Muscle of leg (tissue), 11 donors: ENCODE measurements around the gene OSBP. TPM values are rescaled to one million over a fixed set of nuclear protein-coding genes. Genes with fewer than 3 reads are reported as not detected.

Experiments
- DNase-seq: peaks from one replicate; pipeline ENCODE4 v3.0.0; 2013
- H3K27ac ChIP-seq: one replicate; pipeline ENCODE4 v1.5.1; 2013; ENCODE audit warnings: mild to moderate bottlenecking, low read length, control low read depth
- H3K27me3 ChIP-seq: one replicate; pipeline ENCODE4 v1.6.1; 2013; ENCODE audit warnings: low read length; ENCODE audit not compliant: control insufficient read depth, insufficient read depth
- H3K36me3 ChIP-seq: one replicate; pipeline ENCODE4 v1.6.1; 2013; ENCODE audit warnings: low read length; ENCODE audit not compliant: control insufficient read depth, insufficient read depth
- H3K4me1 ChIP-seq: one replicate; pipeline ENCODE4 v1.6.1; 2013; ENCODE audit warnings: low read length; ENCODE audit not compliant: control insufficient read depth, insufficient read depth
- H3K4me3 ChIP-seq: one replicate; pipeline ENCODE4 v1.5.1; 2013; ENCODE audit warnings: low read length, control low read depth
- H3K9me3 ChIP-seq: replicated peaks from 2 replicates; pipeline ENCODE4 v1.6.1; 2013; ENCODE audit warnings: low read depth, low read length; ENCODE audit not compliant: control insufficient read depth
- WGBS: methylation state at CpG from one replicate; pipeline ENCODE4 v1.1.5; 2013; ENCODE audit warnings: missing lambda C conversion rate; ENCODE audit not compliant: insufficient coverage; 5-methylcytosine and 5-hydroxymethylcytosine counted together
- polyA plus RNA-seq, 8 donors: library from polyadenylated mRNA; unstranded; fragments of 120-200 nt; gene quantifications; one replicate each; pipeline versions ENCODE4 v1.2.1 to v1.2.3, GENCODE V29; 2013; ENCODE audit warnings: inconsistent platforms in 1 of 8, low replicate concordance in 1 of 8; ENCODE audit not compliant: insufficient read length in 8 of 8, insufficient read depth in 1 of 8
- total RNA-seq: library from RNA; stranded (reverse); fragments of 120-200 nt; gene quantifications from one replicate; pipeline ENCODE4 v1.2.4, GENCODE V29; 2013

Gene OSBP
- total and polyA plus RNA-seq, 9 donors = 32.6 to 60.3 (median 47.7) TPM

DNA sequence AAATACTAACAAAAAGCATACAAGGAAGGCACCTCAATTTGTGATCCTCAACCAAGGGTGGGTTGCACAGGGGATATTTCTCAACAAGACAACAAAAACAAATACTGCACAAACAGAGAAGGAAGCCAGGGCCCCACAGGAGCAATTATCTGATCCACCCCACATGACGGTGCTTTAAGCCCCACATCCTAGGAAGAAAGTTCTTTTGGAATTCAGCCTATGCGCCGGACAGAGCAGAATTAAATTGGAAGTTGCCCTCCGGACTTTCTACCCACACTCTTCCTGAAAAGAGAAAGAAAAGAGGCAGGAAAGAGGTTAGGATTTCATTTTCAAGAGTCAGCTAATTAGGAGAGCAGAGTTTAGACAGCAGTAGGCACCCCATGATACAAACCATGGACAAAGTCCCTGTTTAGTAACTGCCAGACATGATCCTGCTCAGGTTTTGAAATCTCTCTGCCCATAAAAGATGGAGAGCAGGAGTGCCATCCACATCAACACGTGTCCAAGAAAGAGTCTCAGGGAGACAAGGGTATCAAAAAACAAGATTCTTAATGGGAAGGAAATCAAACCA is 40.6 kb downstream of the OSBP start:
- no peaks in the 10 kb centered on the region for H3K9me3 ChIP-seq
- peaks cover 41% of the 10 kb centered on the region for H3K36me3 ChIP-seq
- DNase-seq = no peak
- no peak overlapping the region for H3K4me3 ChIP-seq
- H3K4me1 ChIP-seq = no peaks in the 10 kb centered on the region
- H3K27ac ChIP-seq = no peak overlapping the region
- H3K27me3 ChIP-seq = no peaks in the 10 kb centered on the region
- no CpG with 5 or more reads among the region's 5 CpGs for whole genome bisulfite sequencing

DNA sequence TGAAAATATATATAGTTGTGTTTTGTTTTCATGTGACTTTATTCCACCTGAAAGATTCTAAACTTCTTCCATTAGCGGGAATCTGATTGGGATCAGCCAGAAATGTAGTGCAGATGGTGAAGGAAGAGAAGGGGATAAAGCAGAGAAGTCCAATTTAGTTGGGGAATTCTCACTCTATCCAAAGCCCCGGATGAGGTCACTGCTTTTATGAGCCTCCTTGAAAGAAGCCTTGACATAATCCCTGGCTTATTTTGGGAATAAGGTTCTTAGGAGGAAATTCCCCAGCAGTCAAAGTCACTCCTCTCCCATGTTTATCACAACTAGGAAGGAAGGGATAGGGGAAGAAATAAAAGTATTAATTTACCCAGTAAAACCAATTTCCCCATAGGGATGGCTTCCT is 41.1 kb downstream of the OSBP start:
- H3K27me3 ChIP-seq = no peaks in the 10 kb centered on the region
- WGBS = no CpG with 5 or more reads among the region's 2 CpGs
- H3K27ac ChIP-seq = no peak overlapping the region
- no peaks in the 10 kb centered on the region for H3K4me1 ChIP-seq
- H3K9me3 ChIP-seq = no peaks in the 10 kb centered on the region
- DNase-seq = peak; percentile 70
- peaks cover 39% of the 10 kb centered on the region for H3K36me3 ChIP-seq
- H3K4me3 ChIP-seq = no peak overlapping the region

- Histone ChIP-seq H3K4me3 (no peak overlapping the region), H3K36me3 (peaks cover 30% of the 10 kb centered on the region), H3K4me1 (no peaks in the 10 kb centered on the region), H3K27me3 (no peaks in the 10 kb centered on the region), H3K27ac (no peak overlapping the region), H3K9me3 (no peaks in the 10 kb centered on the region)
- DNase-seq = no peak
- WGBS = 92% methylated on average over 2 of the region's 4 CpGs
Observed at GRCh38 chr11:59573216-59573615, 42.4 kb downstream of the OSBP start.

GRCh38 chr11:59572091-59572490 is 43.5 kb downstream of the OSBP start:
- no peak overlapping the region for H3K27ac ChIP-seq
- no peak overlapping the region for H3K4me3 ChIP-seq
- H3K4me1 ChIP-seq = no peaks in the 10 kb centered on the region
- no peaks in the 10 kb centered on the region for H3K9me3 ChIP-seq
- 93% methylated on average over 3 of the region's 5 CpGs for WGBS
- no peak for DNase-seq
- H3K27me3 ChIP-seq = no peaks in the 10 kb centered on the region
- H3K36me3 ChIP-seq = peaks cover 23% of the 10 kb centered on the region

- WGBS = 100% methylated on average over 2 of the region's 3 CpGs
- no peak overlapping the region for H3K27ac ChIP-seq
- no peak overlapping the region for H3K4me3 ChIP-seq
- H3K4me1 ChIP-seq = peaks cover 13% of the 10 kb centered on the region
- no peaks in the 10 kb centered on the region for H3K36me3 ChIP-seq
- peaks cover 7% of the 10 kb centered on the region for H3K27me3 ChIP-seq
- no peak for DNase-seq
- no peaks in the 10 kb centered on the region for H3K9me3 ChIP-seq
Observed at GRCh38 chr11:59562292-59562691, 53.3 kb downstream of the OSBP start.

DNA sequence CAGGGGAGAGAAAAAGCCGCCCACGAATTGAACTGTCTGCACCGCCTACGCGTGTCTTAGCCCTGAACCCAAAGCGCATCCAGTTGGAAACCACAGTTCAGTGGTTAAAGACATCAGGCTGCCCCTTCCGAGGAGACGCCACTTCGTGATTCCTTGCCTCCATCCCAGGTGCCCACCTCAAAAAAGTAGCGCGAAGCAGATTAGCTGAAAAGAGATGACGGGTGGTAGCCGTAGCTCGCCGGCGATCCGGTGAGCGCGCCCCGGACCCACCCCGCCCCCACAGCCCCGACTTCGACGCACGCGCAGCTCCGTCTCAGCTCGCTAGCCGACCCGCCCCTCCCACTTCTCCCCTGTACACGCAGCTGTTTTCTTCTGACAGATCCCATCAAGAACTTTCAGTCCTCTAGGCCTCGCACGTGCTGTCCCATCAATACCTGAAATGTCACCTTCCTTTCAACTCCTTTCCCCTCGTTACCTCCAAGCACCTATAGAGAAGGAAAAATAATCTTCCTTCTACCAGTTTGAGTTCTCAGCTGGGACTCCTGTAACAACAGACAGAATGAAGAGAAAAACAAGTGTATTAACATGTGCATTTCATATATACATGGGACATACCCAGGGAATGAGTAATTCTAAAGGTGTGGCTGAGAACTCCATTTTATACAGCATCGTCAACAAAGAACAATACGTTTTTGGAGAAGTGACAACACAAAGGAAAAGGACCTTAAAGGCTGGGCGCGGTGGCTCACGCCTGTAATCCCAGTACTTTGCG is 54.7 kb downstream of the OSBP start:
- Histone ChIP-seq H3K4me1 (peaks cover 16% of the 10 kb centered on the region), H3K27ac (peak overlapping the region; percentile 79), H3K27me3 (peaks cover 7% of the 10 kb centered on the region), H3K4me3 (peak overlapping the region; percentile 65), H3K36me3 (no peaks in the 10 kb centered on the region), H3K9me3 (no peaks in the 10 kb centered on the region)
- WGBS = 1% methylated on average over 14 of the region's 40 CpGs
- peak; percentile 93 for DNase-seq

DNA sequence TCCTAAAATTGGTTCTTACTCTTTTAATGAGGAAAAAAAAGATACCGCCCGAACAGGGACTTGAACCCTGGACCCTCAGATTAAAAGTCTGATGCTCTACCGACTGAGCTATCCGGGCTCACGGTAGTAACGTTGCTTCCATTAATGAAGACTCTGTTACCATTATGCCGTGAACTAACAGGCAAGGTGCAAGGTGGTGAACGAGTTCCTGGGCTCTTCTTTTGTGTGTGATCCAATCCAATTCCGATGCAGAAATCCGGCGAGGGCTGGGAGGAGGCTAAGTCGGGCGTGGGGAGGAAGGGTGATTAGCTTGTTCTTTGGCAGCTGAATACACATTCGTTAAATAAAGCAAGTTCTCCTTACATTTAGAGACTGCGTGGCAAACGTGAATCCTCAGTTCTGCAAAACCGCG is 55.3 kb downstream of the OSBP start:
- peaks cover 7% of the 10 kb centered on the region for H3K27me3 ChIP-seq
- H3K36me3 ChIP-seq = no peaks in the 10 kb centered on the region
- H3K4me3 ChIP-seq = peak overlapping the region; percentile 65
- WGBS = 0% methylated on average over 9 of the region's 18 CpGs
- peak overlapping the region; percentile 79 for H3K27ac ChIP-seq
- H3K9me3 ChIP-seq = no peaks in the 10 kb centered on the region
- peaks cover 19% of the 10 kb centered on the region for H3K4me1 ChIP-seq
- peak; percentile 91 for DNase-seq

DNA sequence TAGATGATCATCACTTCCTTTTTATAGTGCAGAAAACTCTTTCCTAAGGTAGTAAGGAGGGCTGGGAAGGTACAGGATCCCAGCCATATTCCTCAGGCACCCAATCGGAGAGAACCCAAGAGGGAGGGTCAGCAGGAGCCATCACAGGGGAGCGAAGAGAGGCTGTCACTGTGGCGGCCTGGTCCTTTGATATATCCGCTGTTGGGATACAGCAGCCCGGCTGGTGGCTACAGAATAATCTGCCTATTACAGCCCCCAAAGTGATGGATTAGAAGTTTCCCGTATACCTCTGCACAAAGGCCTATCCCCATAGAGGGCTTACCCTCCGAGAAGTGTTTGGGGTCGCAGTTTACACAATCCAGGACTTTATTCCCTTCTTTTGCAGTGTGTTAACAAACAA is 55.7 kb downstream of the OSBP start:
- Histone ChIP-seq H3K27ac (no peak overlapping the region), H3K36me3 (no peaks in the 10 kb centered on the region), H3K27me3 (peaks cover 7% of the 10 kb centered on the region), H3K4me3 (peak overlapping the region; percentile 65), H3K9me3 (no peaks in the 10 kb centered on the region), H3K4me1 (peaks cover 19% of the 10 kb centered on the region)
- peak; percentile 30 for DNase-seq
- WGBS = 11% methylated on average over 4 of the region's 8 CpGs

DNA sequence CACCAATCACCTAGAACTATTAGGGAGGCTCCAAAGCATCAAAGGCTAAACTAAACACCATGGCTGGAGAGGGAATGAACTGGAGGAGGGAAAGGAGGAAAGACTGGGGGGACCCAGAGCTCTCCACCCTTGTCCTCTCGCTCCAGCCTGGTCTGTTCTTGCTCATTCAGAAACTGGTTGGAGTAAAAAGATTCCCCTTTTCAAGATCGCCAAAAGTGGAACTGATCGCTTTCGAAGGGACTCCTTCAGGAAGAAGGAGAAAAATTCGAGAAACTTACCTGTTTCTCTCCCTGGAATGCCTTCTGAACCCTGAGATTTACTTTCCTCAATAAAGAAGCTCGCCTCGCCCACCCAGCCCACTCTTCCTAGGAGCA is 57.3 kb downstream of the OSBP start:
- DNase-seq = peak; percentile 39
- 50% methylated on average over 2 of the region's 7 CpGs for WGBS
- Histone ChIP-seq H3K27ac (no peak overlapping the region), H3K9me3 (no peaks in the 10 kb centered on the region), H3K4me3 (no peak overlapping the region), H3K27me3 (peaks cover 7% of the 10 kb centered on the region), H3K36me3 (no peaks in the 10 kb centered on the region), H3K4me1 (peaks cover 19% of the 10 kb centered on the region)

GRCh38 chr11:59556917-59557348 is 58.6 kb downstream of the OSBP start:
- Histone ChIP-seq H3K36me3 (no peaks in the 10 kb centered on the region), H3K27ac (peak overlapping the region; percentile 89), H3K4me1 (peaks cover 19% of the 10 kb centered on the region), H3K9me3 (no peaks in the 10 kb centered on the region), H3K27me3 (peaks cover 7% of the 10 kb centered on the region), H3K4me3 (no peak overlapping the region)
- DNase-seq = peak; percentile 43
- WGBS = 0% methylated on average over 3 of the region's 13 CpGs
